DND-41 (cell line): ENCODE measurements around the gene STON2.

Experiments used
- ATAC-seq: fragments of 200-7000 bp; cut with Tn5 transposase; 3 replicates; pipeline ENCODE4 v1.9.1; 2021; ENCODE audit warnings: low read depth; ENCODE audit not compliant: insufficient read depth
- DNase-seq: peaks from one replicate; pipeline ENCODE4 v3.0.0-alpha.2; 2020
- H2AFZ ChIP-seq: 2 replicates; pipeline ENCODE4 v1.6.0; 2012; ENCODE audit warnings: low read depth, low read length
- H3K27ac ChIP-seq: 2 replicates; pipeline ENCODE4 v1.5.1; 2012; ENCODE audit warnings: low read length, inconsistent platforms
- H3K27me3 ChIP-seq: fragments of 200-600 bp; sonication (generic); 2 replicates; pipeline ENCODE4 v1.6.0; 2012; ENCODE audit warnings: low read length, mild to moderate bottlenecking, inconsistent platforms; ENCODE audit not compliant: insufficient read depth, poor library complexity
- H3K36me3 ChIP-seq: 2 replicates; pipeline ENCODE4 v1.5.1; 2012; ENCODE audit warnings: low read length, inconsistent platforms; ENCODE audit not compliant: insufficient read depth
- H3K4me1 ChIP-seq: 2 replicates; pipeline ENCODE4 v1.5.1; 2012; ENCODE audit warnings: mild to moderate bottlenecking, low read length; ENCODE audit not compliant: insufficient read depth
- H3K4me2 ChIP-seq: 2 replicates; pipeline ENCODE4 v1.6.0; 2012; ENCODE audit warnings: mild to moderate bottlenecking, moderate library complexity, low read length, inconsistent platforms; ENCODE audit not compliant: insufficient read depth
- H3K4me3 ChIP-seq, 2 experiments: fragments of 200-600 bp in 1 of 2; shearing (Covaris generic) in 1 of 2; 2 replicates each; pipeline ENCODE4 v1.5.1; 2012 to 2016; ENCODE audit warnings: inconsistent platforms in 2 of 2, low read length in 2 of 2, mild to moderate bottlenecking in 2 of 2, low read depth in 1 of 2, moderate library complexity in 1 of 2
- H3K79me2 ChIP-seq: 2 replicates; pipeline ENCODE4 v1.6.0; 2012; ENCODE audit warnings: low read length, inconsistent platforms; ENCODE audit not compliant: insufficient read depth
- H3K9ac ChIP-seq: 2 replicates; pipeline ENCODE4 v1.6.0; 2012; ENCODE audit warnings: low read depth, mild to moderate bottlenecking, inconsistent platforms, low read length, moderate library complexity
- H3K9me3 ChIP-seq: 2 replicates; pipeline ENCODE4 v1.5.1; 2012; ENCODE audit warnings: low read length, moderate library complexity, mild to moderate bottlenecking, inconsistent platforms; ENCODE audit not compliant: insufficient read depth, severe bottlenecking
- H4K20me1 ChIP-seq: 2 replicates; pipeline ENCODE4 v1.6.0; 2012; ENCODE audit warnings: low read length; ENCODE audit not compliant: insufficient read depth
- CTCF ChIP-seq: IDR thresholded peaks from 2 replicates; pipeline ENCODE4 v1.5.1; 2012; ENCODE audit warnings: borderline replicate concordance, low read length, moderate library complexity, mild to moderate bottlenecking; ENCODE audit not compliant: poor library complexity, severe bottlenecking; ENCODE audit errors: extremely low read depth
- EZH2 ChIP-seq: IDR thresholded peaks from 3 replicates; pipeline ENCODE4 v1.6.1; 2012; ENCODE audit warnings: borderline replicate concordance, low read depth, mild to moderate bottlenecking, moderate library complexity, low read length, inconsistent platforms; ENCODE audit not compliant: severe bottlenecking

STON2 gene

DNA sequence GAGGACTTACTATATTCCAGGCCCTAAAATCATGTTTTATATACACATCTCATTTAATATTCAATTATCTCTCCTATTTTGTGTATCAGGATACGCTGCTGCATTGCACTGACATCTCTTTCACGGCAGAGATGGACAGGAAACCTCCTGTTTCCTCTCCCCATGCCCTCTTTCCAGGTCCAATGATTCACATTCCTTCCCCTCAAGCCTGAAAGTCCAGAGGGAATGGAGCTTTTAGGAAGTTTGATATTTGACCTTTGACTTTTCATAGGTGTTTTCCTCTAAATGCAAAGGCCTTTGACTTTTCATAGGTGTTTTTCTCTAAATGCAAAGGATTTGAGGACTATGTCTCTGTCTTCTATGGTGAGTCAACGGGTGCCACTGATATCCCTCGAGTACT is 89.5 kb downstream of the STON2 start:
- H2AFZ ChIP-seq: no peak overlapping the region
- H4K20me1 ChIP-seq: no peaks in the 10 kb centered on the region
- peaks cover 3% of the 10 kb centered on the region for H3K27me3 ChIP-seq
- H3K27ac ChIP-seq: no peak overlapping the region
- TF ChIP-seq CTCF: no peak
- no peak for TF ChIP-seq EZH2
- H3K9me3 ChIP-seq: no peaks in the 10 kb centered on the region
- no peak overlapping the region for H3K4me2 ChIP-seq
- no peaks in the 10 kb centered on the region for H3K79me2 ChIP-seq
- H3K4me3 ChIP-seq: no peak overlapping the region
- DNase-seq (no peak), ATAC-seq (no peak)
- H3K4me1 ChIP-seq: no peaks in the 10 kb centered on the region
- no peaks in the 10 kb centered on the region for H3K36me3 ChIP-seq
- no peak overlapping the region for H3K9ac ChIP-seq

DNA sequence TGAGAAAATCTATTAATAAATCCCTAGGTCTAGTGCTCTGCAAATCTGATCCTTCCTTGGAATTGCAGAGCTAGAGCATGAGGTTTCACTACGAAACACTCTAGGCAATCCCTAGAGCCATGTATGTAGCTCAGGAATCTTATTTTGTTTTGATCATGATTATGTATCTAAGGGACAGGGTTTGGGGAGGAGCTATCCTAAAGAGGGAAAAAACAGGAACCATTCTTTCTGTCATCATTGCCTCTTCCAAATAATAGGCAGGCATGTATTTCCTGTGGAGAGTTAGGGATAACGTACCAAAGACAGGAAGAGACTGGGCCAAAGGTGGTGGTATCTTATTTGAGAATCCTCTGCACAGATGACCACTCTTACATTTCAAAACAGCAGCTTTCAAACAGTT is 90.6 kb downstream of the STON2 start:
- no peaks in the 10 kb centered on the region for H3K79me2 ChIP-seq
- H3K9ac ChIP-seq: no peak overlapping the region

GRCh38 chr14:81305743-81306142 is 94.4 kb downstream of the STON2 start:
- no peaks in the 10 kb centered on the region for H3K4me1 ChIP-seq
- H3K36me3 ChIP-seq: no peaks in the 10 kb centered on the region
- H3K27ac ChIP-seq: no peak overlapping the region
- ATAC-seq (no peak), DNase-seq (no peak)
- no peak overlapping the region for H3K4me2 ChIP-seq
- H3K4me3 ChIP-seq: no peak overlapping the region
- H3K79me2 ChIP-seq: no peaks in the 10 kb centered on the region
- H3K27me3 ChIP-seq: peaks cover under 1% of the 10 kb centered on the region
- TF ChIP-seq EZH2 (no peak), CTCF (no peak)
- H2AFZ ChIP-seq: no peak overlapping the region
- H4K20me1 ChIP-seq: no peaks in the 10 kb centered on the region
- no peaks in the 10 kb centered on the region for H3K9me3 ChIP-seq
- H3K9ac ChIP-seq: no peak overlapping the region

More for the DNA sequence above, 90.6 kb downstream of the STON2 start:
- Histone ChIP-seq H3K9me3 (no peaks in the 10 kb centered on the region), H3K27me3 (peaks cover 3% of the 10 kb centered on the region), H3K4me3 (no peak overlapping the region), H2AFZ (no peak overlapping the region), H3K4me2 (no peak overlapping the region), H3K36me3 (no peaks in the 10 kb centered on the region), H3K4me1 (no peaks in the 10 kb centered on the region), H4K20me1 (no peaks in the 10 kb centered on the region), H3K27ac (no peak overlapping the region)
- no peak for TF ChIP-seq EZH2
- no peak for TF ChIP-seq CTCF
- ATAC-seq: no peak
- DNase-seq: no peak

- Histone ChIP-seq H4K20me1 (no peaks in the 10 kb centered on the region), H3K9ac (no peak overlapping the region), H3K4me2 (no peak overlapping the region), H3K36me3 (no peaks in the 10 kb centered on the region), H3K27ac (no peak overlapping the region), H3K4me1 (no peaks in the 10 kb centered on the region), H3K27me3 (no peaks in the 10 kb centered on the region), H2AFZ (no peak overlapping the region), H3K4me3 (no peak overlapping the region), H3K79me2 (no peaks in the 10 kb centered on the region), H3K9me3 (no peaks in the 10 kb centered on the region)
- TF ChIP-seq EZH2 (no peak), CTCF (no peak)
- ATAC-seq (no peak), DNase-seq (no peak)
These were observed 95.1 kb downstream of the STON2 start for GRCh38 chr14:81305065-81305464.
